Mucosa of rectum (tissue), 2 donors: ENCODE measurements around the gene ZNF37A.
"Not testable (repeated sequence)": the region's sequence is repeated elsewhere in the genome, so short reads cannot be mapped to it uniquely, and the experiment has no call there.

ENCODE experiments used
- H3K27ac ChIP-seq, 2 donors: one replicate each; pipeline ENCODE4 v1.7.0; 2013; ENCODE audit warnings: inconsistent platforms in 2 of 2, low read depth in 2 of 2, low read length in 2 of 2
- H3K27me3 ChIP-seq, 2 donors: one replicate each; pipeline ENCODE4 v1.7.0; 2013; ENCODE audit warnings: low read length in 2 of 2; ENCODE audit not compliant: control insufficient read depth in 2 of 2, insufficient read depth in 2 of 2
- H3K36me3 ChIP-seq, 2 donors: one replicate each; pipeline ENCODE4 v1.7.0; 2013; ENCODE audit warnings: low read length in 2 of 2; ENCODE audit not compliant: control insufficient read depth in 2 of 2, insufficient read depth in 2 of 2
- H3K4me1 ChIP-seq, 2 donors: one replicate each; pipeline ENCODE4 v1.7.0; 2013; ENCODE audit warnings: low read length in 2 of 2, mild to moderate bottlenecking in 1 of 2; ENCODE audit not compliant: control insufficient read depth in 2 of 2, insufficient read depth in 2 of 2
- H3K4me3 ChIP-seq, 2 donors: one replicate each; pipeline ENCODE4 v1.7.0; 2013; ENCODE audit warnings: low read length in 2 of 2
- H3K9ac ChIP-seq, 2 donors: one replicate each; pipeline ENCODE4 v1.7.0; 2013; ENCODE audit warnings: low read length in 2 of 2, low read depth in 1 of 2, mild to moderate bottlenecking in 1 of 2
- H3K9me3 ChIP-seq, 2 donors: one replicate each; pipeline ENCODE4 v1.7.0; 2013; ENCODE audit warnings: low read length in 2 of 2; ENCODE audit not compliant: control insufficient read depth in 2 of 2
- donor health status: healthy.
- donor health status: Normal muscosa, but diverticular disease.

ZNF37A gene

GRCh38 chr10:38146579-38147333, 52.6 kb downstream of the ZNF37A start:
- Histone ChIP-seq H3K36me3 (no peaks in the 10 kb centered on the region), H3K27ac (no peak overlapping the region), H3K4me1 (no peaks in the 10 kb centered on the region), H3K9ac (no peak overlapping the region), H3K27me3 (no peaks in the 10 kb centered on the region), H3K9me3 (peaks cover 2 to 7% of the 10 kb centered on the region in 2 donors), H3K4me3 (no peak overlapping the region)

- Histone ChIP-seq H3K27me3 (no peaks in the 10 kb centered on the region), H3K9me3 (peaks cover 2 to 7% of the 10 kb centered on the region in 2 donors), H3K27ac (no peak overlapping the region), H3K36me3 (no peaks in the 10 kb centered on the region), H3K9ac (no peak overlapping the region), H3K4me1 (no peaks in the 10 kb centered on the region), H3K4me3 (no peak overlapping the region)
Measured at GRCh38 chr10:38147686-38148085, 53.5 kb downstream of the ZNF37A start.

- H3K36me3 ChIP-seq, H3K27me3 ChIP-seq, H3K9ac ChIP-seq, H3K4me1 ChIP-seq, H3K27ac ChIP-seq, H3K4me3 ChIP-seq, H3K9me3 ChIP-seq: not testable (repeated sequence)
Measured at GRCh38 chr10:38150891-38151463, 56.8 kb downstream of the ZNF37A start.

- Histone ChIP-seq H3K27me3 (no peaks in the 10 kb centered on the region), H3K4me3 (no peak overlapping the region), H3K9me3 (peaks cover 0 to 6% of the 10 kb centered on the region in 2 donors), H3K4me1 (no peaks in the 10 kb centered on the region), H3K9ac (no peak overlapping the region), H3K27ac (no peak overlapping the region), H3K36me3 (no peaks in the 10 kb centered on the region)
Measured at GRCh38 chr10:38156416-38157269, 62.5 kb downstream of the ZNF37A start.

- Histone ChIP-seq H3K4me3 (no peak overlapping the region), H3K9ac (no peak overlapping the region), H3K9me3 (peaks cover 0 to 8% of the 10 kb centered on the region in 2 donors)
Measured at GRCh38 chr10:38157270-38157685, 63.1 kb downstream of the ZNF37A start.

GRCh38 chr10:38159004-38159403, 64.9 kb downstream of the ZNF37A start:
- no peaks in the 10 kb centered on the region for H3K36me3 ChIP-seq
- H3K4me1 ChIP-seq, result no peaks in the 10 kb centered on the region
- peaks cover 0 to 8% of the 10 kb centered on the region in 2 donors for H3K9me3 ChIP-seq
- H3K4me3 ChIP-seq, result no peak overlapping the region
- no peak overlapping the region for H3K9ac ChIP-seq
- no peak overlapping the region for H3K27ac ChIP-seq
- no peaks in the 10 kb centered on the region for H3K27me3 ChIP-seq

More at GRCh38 chr10:38157270-38157685, 63.1 kb downstream of the ZNF37A start:
- Histone ChIP-seq H3K4me1 (no peaks in the 10 kb centered on the region), H3K36me3 (no peaks in the 10 kb centered on the region), H3K27me3 (no peaks in the 10 kb centered on the region), H3K27ac (no peak overlapping the region)

GRCh38 chr10:38163617-38164016, 69.5 kb downstream of the ZNF37A start:
- H3K9ac ChIP-seq, result no peak overlapping the region
- H3K4me1 ChIP-seq, result no peaks in the 10 kb centered on the region
- H3K27me3 ChIP-seq, result no peaks in the 10 kb centered on the region
- peaks cover 0 to 8% of the 10 kb centered on the region in 2 donors for H3K9me3 ChIP-seq
- H3K27ac ChIP-seq, result no peak overlapping the region
- no peaks in the 10 kb centered on the region for H3K36me3 ChIP-seq
- no peak overlapping the region for H3K4me3 ChIP-seq

- H3K9ac ChIP-seq, result no peak overlapping the region
- H3K27ac ChIP-seq, result no peak overlapping the region
- no peak overlapping the region for H3K4me3 ChIP-seq
- peaks cover 0 to 2% of the 10 kb centered on the region in 2 donors for H3K9me3 ChIP-seq
- H3K4me1 ChIP-seq, result no peaks in the 10 kb centered on the region
- no peaks in the 10 kb centered on the region for H3K36me3 ChIP-seq
- no peaks in the 10 kb centered on the region for H3K27me3 ChIP-seq
Measured at GRCh38 chr10:38174336-38174735, 80.2 kb downstream of the ZNF37A start.

- H3K27ac ChIP-seq, result no peak overlapping the region
- no peaks in the 10 kb centered on the region for H3K36me3 ChIP-seq
- H3K4me1 ChIP-seq, result no peaks in the 10 kb centered on the region
- H3K9me3 ChIP-seq, result no peaks in the 10 kb centered on the region
- H3K27me3 ChIP-seq, result no peaks in the 10 kb centered on the region
- H3K9ac ChIP-seq, result no peak overlapping the region
- H3K4me3 ChIP-seq, result no peak overlapping the region
Measured at GRCh38 chr10:38184477-38184876, 90.3 kb downstream of the ZNF37A start.
